HG02642 (cell line): ENCODE measurements around the gene TP53BP2.
"Not testable (repeated sequence)": the region's sequence is repeated elsewhere in the genome, so short reads cannot be mapped to it uniquely, and the experiment has no call there.

Source experiments
- ATAC-seq: cut with Tn5 transposase; IDR thresholded peaks from one replicate; pipeline ENCODE4 v1.9.1; 2021; ENCODE audit warnings: mild to moderate bottlenecking; ENCODE audit not compliant: unreplicated experiment, poor library complexity

Gene TP53BP2

GRCh38 chr1:223853748-223854147 is 8.0 kb upstream of the TP53BP2 start:
- ATAC-seq, result no peak

DNA sequence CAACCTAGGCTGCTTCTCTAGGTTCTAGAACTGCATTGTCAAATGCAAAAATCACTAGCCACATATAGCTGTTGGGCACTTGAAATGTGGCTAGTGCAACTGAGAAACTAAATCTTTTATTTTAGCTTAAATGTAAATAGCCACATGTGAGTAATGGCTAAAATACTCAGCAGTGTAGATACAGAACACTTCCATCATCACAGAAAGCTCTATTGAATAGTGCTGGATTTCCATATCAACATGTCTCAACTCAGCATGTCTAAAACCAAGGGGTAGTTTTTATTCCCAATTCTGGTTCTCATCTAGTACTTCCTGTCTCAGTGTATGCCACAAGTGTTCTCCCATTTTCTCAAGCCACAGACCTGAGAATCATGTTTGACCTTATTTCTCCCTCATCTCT is 7.5 kb upstream of the TP53BP2 start:
- no peak for ATAC-seq

DNA sequence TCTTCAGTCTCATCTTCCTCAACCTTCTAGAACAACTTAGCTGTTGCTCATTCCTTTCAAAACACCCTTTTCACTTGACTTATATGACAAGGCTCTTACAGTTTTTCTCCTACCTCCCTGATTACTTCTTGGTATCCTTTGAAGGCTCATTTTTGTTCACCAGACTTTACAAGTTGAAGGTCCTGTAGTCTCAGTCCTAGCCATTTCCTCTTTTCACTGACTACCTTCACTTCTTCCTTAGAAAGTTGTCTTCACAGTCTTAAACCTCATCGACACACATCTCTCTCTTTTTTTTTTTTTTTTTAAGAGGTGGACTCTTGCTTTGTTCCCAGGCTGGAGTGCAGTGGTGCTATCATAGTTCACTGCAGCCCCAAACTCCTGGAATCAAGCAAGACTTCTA is 6.6 kb upstream of the TP53BP2 start:
- ATAC-seq, result no peak

DNA sequence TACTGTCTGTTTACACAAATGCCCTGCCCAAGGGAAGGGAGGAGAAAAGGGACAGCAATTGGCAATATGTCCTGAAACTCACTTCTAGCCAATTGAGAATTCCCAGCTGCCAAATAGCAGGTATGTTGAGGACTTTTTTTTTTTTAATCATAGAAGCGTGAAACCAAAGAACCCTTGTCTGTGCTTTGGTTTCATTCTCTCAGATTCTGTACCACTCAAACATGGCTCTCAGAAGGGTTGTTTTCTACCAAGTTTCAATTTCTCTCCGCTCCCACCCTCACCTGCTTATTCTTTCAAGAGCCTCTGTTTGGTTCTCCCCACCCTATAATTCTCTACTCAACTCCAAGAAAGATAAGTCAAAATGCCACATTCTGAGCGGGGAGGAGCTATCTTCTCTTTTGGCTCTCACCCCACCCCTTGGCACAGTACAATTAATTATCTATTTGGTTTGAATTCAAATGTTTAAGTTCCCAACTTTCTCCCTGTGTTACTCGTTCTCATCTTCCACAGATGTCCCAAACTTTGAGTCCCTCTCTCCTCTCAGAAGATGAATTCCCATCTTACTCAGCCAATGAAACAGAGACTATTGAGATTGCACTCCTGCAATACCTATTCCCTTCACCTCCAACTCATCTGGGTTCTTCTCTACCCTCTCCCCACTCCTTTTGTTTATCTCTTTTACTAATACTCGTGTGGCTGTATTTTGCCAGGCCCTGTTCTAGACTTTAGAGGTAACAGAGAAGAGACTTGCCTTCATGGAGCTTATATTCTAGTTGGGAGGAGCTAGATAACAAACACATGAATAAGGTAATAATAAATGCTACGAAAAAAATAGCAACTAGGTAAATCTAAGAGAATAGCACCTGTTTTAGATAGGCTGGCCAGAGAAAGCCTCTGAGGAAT is 3.9 kb upstream of the TP53BP2 start:
- ATAC-seq, result no peak

- no peak for ATAC-seq
Measured at GRCh38 chr1:223848536-223848935, 2.8 kb upstream of the TP53BP2 start.

DNA sequence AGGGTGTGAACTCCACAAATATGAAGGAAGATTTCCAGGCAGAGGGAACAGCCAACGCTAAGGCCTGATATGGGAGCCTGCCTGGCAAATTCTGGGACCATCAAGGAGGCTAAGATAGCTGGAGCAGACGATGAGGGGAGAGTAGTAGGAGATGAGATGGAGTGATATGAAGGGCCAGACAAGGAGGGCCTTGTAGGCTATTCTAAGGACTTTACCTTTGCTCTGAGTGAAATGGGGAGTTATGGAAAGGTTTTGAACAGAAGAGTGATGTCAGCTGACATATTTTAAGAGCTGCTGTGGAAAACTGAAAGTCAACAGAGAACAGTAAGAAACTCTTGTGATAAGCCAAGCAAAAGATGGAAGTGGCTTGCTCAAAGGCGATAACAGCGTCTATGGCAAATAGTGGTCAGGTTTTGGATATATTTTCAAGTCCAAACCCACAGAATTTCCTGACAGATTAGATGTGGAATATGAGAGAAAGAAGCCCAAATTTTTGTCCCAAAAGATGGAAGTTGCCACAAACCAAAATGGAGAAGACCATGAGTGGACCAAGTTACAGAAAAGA is 2.1 kb upstream of the TP53BP2 start:
- no peak for ATAC-seq

- peak; percentile 32 for ATAC-seq
Measured at GRCh38 chr1:223845037-223845809, 524 bp downstream of the TP53BP2 start.

DNA sequence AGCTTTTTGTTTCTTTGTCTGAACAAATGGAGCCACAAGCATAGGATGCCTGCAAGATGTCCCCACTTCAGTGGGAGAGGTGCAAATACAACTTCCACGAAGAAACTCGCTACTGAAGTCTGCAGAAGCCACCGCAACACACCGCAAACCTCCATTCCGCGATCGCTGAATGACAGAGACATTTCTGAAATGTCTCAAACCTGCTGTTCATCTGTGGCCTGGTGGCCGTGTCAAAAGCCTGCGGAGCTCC is 1.0 kb downstream of the TP53BP2 start:
- no peak for ATAC-seq

GRCh38 chr1:223843934-223844786 is 1.6 kb downstream of the TP53BP2 start:
- no peak for ATAC-seq

DNA sequence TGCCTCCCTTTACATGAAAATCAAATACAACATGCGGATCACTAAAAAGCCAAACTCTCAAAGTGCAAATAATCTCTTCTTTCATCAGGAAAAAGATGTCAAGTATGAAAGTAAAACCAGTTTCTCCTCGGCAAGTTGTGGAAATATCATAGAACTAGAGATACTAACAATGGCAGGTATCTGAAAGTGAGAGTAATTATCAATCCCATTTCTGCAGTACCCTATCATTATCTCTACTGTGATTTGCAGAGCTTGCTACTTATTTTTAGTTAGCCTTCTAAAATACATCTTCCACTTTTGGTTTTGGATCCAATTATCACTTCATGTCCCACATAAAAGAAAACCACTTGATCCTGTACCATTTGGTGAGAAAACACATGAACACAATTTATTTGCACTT is 3.0 kb downstream of the TP53BP2 start:
- no peak for ATAC-seq

GRCh38 chr1:223841977-223842623 is 3.6 kb downstream of the TP53BP2 start:
- not testable (repeated sequence) for ATAC-seq

DNA sequence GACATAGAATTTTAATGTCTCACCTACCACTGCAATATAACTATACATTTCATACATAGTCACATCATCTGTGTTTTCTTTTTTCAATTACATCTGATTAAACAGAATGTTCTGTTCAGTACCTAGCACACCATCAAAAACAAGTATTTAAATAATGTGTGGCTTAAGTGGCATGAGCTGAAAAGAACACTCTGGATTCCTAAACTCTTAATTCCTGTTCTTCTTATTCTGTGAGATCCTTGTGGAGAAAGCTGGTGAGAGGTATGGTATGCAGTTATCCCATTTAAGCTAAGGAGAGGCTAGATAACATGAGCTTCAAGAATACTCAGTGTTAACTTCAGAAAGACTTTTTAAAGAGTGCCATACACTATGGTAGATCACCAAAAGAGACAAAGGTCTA is 5.5 kb downstream of the TP53BP2 start:
- no peak for ATAC-seq

DNA sequence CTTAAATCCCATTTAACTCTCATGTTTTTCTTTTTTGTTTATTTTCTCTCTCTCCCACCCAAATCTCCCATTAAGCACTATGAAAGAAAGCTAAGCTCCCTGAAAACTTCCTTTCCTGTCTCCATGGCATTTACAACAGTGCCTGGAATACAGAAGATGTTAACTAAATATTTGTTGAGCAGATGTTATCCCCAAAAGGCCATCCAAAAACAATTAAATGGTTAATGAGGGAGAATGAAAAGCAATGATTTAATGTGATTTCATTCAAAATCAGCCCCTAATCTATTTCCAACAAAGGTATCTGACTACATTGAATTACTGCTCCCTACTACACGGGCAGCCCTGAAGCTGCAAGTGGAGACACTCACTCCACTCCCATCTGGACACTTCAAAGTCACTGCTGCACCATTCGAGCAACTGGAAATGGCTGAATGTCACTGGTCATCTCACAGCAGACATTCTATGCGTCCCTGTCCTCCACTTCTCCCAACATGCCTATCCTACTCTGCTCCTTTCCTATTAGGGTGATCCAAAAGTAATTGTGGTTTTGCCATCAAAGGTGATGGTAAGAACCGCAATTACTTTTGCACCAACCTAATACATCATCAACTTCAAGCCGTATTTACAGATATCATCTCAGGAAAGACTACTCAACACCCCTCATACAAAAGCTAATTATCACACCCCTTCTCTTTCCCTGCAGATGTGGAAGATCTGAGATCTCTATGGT is 7.5 kb downstream of the TP53BP2 start:
- ATAC-seq, result no peak

DNA sequence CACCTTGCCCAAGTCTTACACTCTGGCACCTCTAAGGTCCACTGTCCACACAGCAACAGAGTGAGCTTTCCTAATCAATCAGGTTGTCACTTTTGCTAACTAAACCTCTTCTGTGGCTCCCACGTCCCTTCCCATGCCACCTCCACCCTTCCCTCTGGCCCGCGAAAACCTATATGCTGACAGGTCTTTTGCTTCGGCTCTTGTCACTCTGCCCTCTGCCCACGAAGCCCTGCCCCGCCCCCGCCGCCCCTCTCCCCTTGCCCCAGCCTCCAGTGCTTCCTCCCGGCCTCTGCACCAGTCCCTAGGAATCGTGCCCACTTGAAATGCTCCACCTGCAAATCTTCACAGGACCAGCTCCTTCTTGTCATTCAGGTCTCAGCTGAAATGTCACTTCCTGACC is 8.1 kb downstream of the TP53BP2 start:
- no peak for ATAC-seq

DNA sequence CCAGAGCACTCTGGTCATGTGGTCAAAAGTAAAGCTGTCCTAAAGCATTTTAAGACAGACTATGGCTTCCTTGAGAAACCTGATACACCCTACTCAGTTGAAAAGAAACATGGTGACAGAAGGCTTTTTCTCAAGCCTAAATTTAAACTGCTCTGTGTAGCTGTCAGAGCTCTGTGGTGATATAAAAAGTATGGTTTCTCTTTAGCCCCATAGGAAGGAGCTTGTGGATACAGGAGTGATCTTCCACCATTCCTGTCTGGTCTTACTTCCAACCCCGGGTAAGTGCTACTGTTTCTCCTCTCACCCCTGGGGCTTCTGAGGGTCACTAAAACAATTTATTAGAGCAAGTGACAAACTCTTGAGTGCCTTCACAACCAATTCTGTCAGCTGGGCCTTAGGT is 8.5 kb downstream of the TP53BP2 start:
- ATAC-seq, result no peak

GRCh38 chr1:223836586-223836985 is 9.2 kb downstream of the TP53BP2 start:
- ATAC-seq, result no peak

DNA sequence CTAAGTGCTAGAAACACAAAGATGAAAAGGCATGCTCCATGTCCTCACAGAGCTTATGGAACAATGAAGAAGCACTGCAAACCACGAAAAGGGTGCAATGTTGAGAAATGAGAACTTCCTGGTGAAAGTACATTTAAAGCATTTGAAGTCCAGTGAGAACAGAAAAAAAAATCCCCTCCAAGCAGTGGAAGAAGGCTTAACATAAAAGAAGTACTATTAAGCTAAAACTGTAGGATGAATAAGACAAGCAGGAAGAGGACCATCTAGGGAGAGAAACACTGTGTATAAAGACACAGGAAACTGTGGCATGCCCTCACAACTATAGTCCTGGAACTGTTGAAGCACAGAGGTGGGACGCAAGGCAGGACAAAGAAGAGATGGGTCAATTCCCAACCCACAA is 10.0 kb downstream of the TP53BP2 start:
- no peak for ATAC-seq

DNA sequence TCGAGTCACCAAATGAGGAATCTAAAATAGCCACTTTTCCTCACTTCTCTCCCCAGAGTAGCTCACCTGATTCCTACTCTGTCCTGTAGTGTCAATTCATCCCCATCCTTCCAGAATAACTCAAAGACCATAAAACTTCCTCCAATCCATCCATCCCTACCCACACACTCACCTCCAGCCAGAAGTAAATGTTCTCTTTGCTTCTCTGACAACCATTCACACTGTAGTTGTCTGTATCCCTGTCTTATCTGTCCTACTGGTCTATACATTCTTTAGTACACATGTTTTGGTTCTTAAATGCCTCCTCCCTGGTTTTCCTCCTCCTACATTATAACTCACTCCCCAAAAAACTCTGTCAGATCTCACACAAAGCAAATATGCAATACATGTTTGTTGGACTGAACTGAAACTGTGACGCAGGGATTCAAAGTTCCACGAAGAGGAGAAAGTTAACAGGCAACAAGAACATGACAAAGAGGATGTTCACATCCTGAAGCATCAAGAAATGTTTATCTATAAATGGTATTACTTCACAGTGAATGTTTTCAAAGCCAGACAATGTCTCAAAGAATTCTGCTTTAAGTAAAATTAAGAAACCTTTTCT is 11.0 kb downstream of the TP53BP2 start:
- no peak for ATAC-seq

GRCh38 chr1:223833948-223834347 is 11.8 kb downstream of the TP53BP2 start:
- no peak for ATAC-seq
